Measurements from ENCODE around the gene CCT6B.

DNA sequence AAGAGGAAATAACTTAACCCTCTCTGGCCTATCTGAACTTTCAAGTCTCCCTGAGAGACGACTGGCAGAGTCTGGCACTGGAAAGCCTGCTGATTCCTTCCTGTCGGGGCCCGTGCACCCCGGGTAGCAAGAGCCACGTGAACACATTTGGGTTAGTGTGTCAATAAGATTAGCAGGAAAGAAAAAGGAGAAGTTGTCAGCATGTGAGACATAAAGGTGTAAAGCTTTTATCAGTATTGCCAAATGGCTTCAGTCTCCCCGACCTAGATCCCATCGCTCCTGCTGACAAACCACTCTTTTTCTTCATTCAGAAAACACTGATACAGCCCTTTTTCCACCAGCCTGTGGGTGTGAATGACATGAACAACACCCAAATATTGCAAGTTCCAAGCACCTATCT is 74.4 kb downstream of the CCT6B start:
- TF ChIP-seq, protein P1, sequence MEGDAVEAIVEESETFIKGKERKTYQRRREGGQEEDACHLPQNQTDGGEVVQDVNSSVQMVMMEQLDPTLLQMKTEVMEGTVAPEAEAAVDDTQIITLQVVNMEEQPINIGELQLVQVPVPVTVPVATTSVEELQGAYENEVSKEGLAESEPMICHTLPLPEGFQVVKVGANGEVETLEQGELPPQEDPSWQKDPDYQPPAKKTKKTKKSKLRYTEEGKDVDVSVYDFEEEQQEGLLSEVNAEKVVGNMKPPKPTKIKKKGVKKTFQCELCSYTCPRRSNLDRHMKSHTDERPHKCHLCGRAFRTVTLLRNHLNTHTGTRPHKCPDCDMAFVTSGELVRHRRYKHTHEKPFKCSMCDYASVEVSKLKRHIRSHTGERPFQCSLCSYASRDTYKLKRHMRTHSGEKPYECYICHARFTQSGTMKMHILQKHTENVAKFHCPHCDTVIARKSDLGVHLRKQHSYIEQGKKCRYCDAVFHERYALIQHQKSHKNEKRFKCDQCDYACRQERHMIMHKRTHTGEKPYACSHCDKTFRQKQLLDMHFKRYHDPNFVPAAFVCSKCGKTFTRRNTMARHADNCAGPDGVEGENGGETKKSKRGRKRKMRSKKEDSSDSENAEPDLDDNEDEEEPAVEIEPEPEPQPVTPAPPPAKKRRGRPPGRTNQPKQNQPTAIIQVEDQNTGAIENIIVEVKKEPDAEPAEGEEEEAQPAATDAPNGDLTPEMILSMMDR (conservative IDR thresholded peaks at IDR 0.05 in 1 of 2, IDR thresholded peaks at IDR 0.05 in 1 of 2; ENCODE audit: low read depth in 1 of 2, low read length in 2 of 2): no peak
- no peak for TF ChIP-seq EZH2 (IDR thresholded peaks at IDR 0.05; ENCODE audit: low read length, missing control alignments)
